ENCODE results near the gene ITSN2. TPM values are rescaled to one million over a fixed set of nuclear protein-coding genes. Genes with fewer than 3 reads are reported as not detected.
"Not testable (repeated sequence)": the region's sequence is repeated elsewhere in the genome, so short reads cannot be mapped to it uniquely, and the experiment has no call there.

The ITSN2 gene
- total RNA-seq = 10 to 100 TPM; 32.8 to 58.0 (median 41.4) TPM

GRCh38 chr2:24360050-24360962, at the start of gene ITSN2:
ITSN2 (minus strand) TSS chr2:24360536; CDS start chr2:24328082, 32,454 bp downstream.
- TF ChIP-seq EP300 (IDR thresholded peaks at IDR 0.05; ENCODE audit: low read depth) (no peak), POLR2A (IDR thresholded peaks at IDR 0.05) (peak; percentile 74), CTCF (IDR thresholded peaks at IDR 0.05) (no peak), POLR2AphosphoS5 (IDR thresholded peaks at IDR 0.05) (peak; percentile 48 to 75 (median 74))
- in situ Hi-C loops (cut with MboI; ENCODE audit: low pct_ligation_motif_present in 1 of 4, low pct_unique_long_range_greater_than_20kb in 1 of 4, low sequenced_read_pairs in 3 of 4) = no loop called here
- peak within 1 kb of the TSS; percentile 72 to 100 (median 90) for H3K4me3 ChIP-seq
- H3K4me1 ChIP-seq = peaks cover 0 to 33% (median 21%) of the 10 kb centered on the region in 4 donors
- peak; percentile 87 for DNase-seq
- H3K9me3 ChIP-seq = no peaks in the 10 kb centered on the region
- H3K27ac ChIP-seq = peak within 1 kb of the TSS; percentile 92 to 97 (median 96)
- 2% methylated on average over 49 of the region's 96 CpGs; no CpG with 5 or more reads in 1 of the 2 donors for WGBS, 2 donors (ENCODE audit: low coverage in 1 of 2)
- no peaks in the 10 kb centered on the region for H3K27me3 ChIP-seq
- intact Hi-C loops (cut with DNase I; ENCODE audit: low total_unique reads) = no loop called here
- H3K36me3 ChIP-seq = no peaks in the 10 kb centered on the region

- Histone ChIP-seq H3K27ac (no peak overlapping the region), H3K4me3 (no peak overlapping the region), H3K27me3 (peaks cover under 1% of the 10 kb centered on the region), H3K36me3 (no peaks in the 10 kb centered on the region), H3K4me1 (peaks cover 0 to 5% (median 0%) of the 10 kb centered on the region in 4 donors), H3K9me3 (no peaks in the 10 kb centered on the region)
- in situ Hi-C loops (cut with MboI; ENCODE audit: low pct_ligation_motif_present in 1 of 4, low pct_unique_long_range_greater_than_20kb in 1 of 4, low sequenced_read_pairs in 3 of 4) = loop anchor here in 3 of 4 donors (5.0 to 25.0 kb wide), 3 partner anchors 413 to 728 kb away; no protein-coding TSS in a partner anchor
- no peak for TF ChIP-seq POLR2A (IDR thresholded peaks at IDR 0.05)
- TF ChIP-seq POLR2AphosphoS5 (IDR thresholded peaks at IDR 0.05) = no peak
- no peak for TF ChIP-seq CTCF (IDR thresholded peaks at IDR 0.05)
- no peak for TF ChIP-seq EP300 (IDR thresholded peaks at IDR 0.05; ENCODE audit: low read depth)
- no peak for DNase-seq
- WGBS, 2 donors (ENCODE audit: low coverage in 1 of 2) = 71% methylated on average over 4 to 5 of the region's 5 CpGs
- intact Hi-C loops (cut with DNase I; ENCODE audit: low total_unique reads) = no loop called here
Observed at GRCh38 chr2:24409171-24409570, 48.8 kb upstream of the ITSN2 start.

- 33 to 43% methylated on average over 1 to 8 of the region's 8 CpGs for WGBS, 2 donors (ENCODE audit: low coverage in 1 of 2)
- intact Hi-C loops (cut with DNase I; ENCODE audit: low total_unique reads) = not testable (repeated sequence)
Observed at GRCh38 chr2:24408704-24409103, 48.4 kb upstream of the ITSN2 start.

GRCh38 chr2:24404491-24404921, 44.2 kb upstream of the ITSN2 start:
- 73 to 76% methylated on average over 3 to 7 of the region's 7 CpGs for WGBS, 2 donors (ENCODE audit: low coverage in 1 of 2)
- Histone ChIP-seq H3K9me3 (no peaks in the 10 kb centered on the region), H3K36me3 (no peaks in the 10 kb centered on the region), H3K27me3 (peaks cover 8% of the 10 kb centered on the region), H3K4me3 (no peak overlapping the region), H3K27ac (no peak overlapping the region), H3K4me1 (peaks cover 0 to 11% (median 2%) of the 10 kb centered on the region in 4 donors)
- in situ Hi-C loops (cut with MboI; ENCODE audit: low pct_ligation_motif_present in 1 of 4, low pct_unique_long_range_greater_than_20kb in 1 of 4, low sequenced_read_pairs in 3 of 4) = loop anchor here in 2 of 4 donors (25.0 kb wide), 1 partner anchor 733 kb away; no protein-coding TSS in a partner anchor
- intact Hi-C loops (cut with DNase I; ENCODE audit: low total_unique reads) = no loop called here
- no peak for DNase-seq
- TF ChIP-seq POLR2A (IDR thresholded peaks at IDR 0.05) = no peak
- no peak for TF ChIP-seq POLR2AphosphoS5 (IDR thresholded peaks at IDR 0.05)
- TF ChIP-seq CTCF (IDR thresholded peaks at IDR 0.05) = no peak
- TF ChIP-seq EP300 (IDR thresholded peaks at IDR 0.05; ENCODE audit: low read depth) = no peak

More at GRCh38 chr2:24408704-24409103, 48.4 kb upstream of the ITSN2 start:
- not testable (repeated sequence) for H3K4me3 ChIP-seq, H3K27ac ChIP-seq, H3K4me1 ChIP-seq, H3K9me3 ChIP-seq, H3K27me3 ChIP-seq, DNase-seq, H3K36me3 ChIP-seq
- in situ Hi-C loops (cut with MboI; ENCODE audit: low pct_ligation_motif_present in 1 of 4, low pct_unique_long_range_greater_than_20kb in 1 of 4, low sequenced_read_pairs in 3 of 4) = loop anchor here in 3 of 4 donors (5.0 to 25.0 kb wide), 3 partner anchors 414 to 729 kb away; no protein-coding TSS in a partner anchor

Data from transverse colon (tissue), 4 donors.